Measurements from ENCODE around the gene ST8SIA6.

Gene ST8SIA6

GRCh38 chr10:17475661-17476060, 21.3 kb upstream of the ST8SIA6 start:
- TF ChIP-seq ZNF24 (tag by site-specific recombination; IDR thresholded peaks at IDR 0.05) (no peak), ZNF433 (tag by site-specific recombination; IDR thresholded peaks at IDR 0.05; ENCODE audit: low read depth) (no peak), ZNF548 (tag by site-specific recombination; IDR thresholded peaks at IDR 0.05) (no peak), ELK4 (IDR thresholded peaks at IDR 0.05; ENCODE audit: borderline replicate concordance, low read depth, low read length) (no peak)
- no peaks in the 10 kb centered on the region for H3K36me3 ChIP-seq (ENCODE audit: control insufficient read depth in 2 of 2, insufficient read depth in 1 of 2, low read length in 2 of 2)
- no peak overlapping the region for H3K4me3 ChIP-seq (ENCODE audit: low read depth, low read length)
- no peaks in the 10 kb centered on the region for H3K4me1 ChIP-seq (ENCODE audit: control insufficient read depth, insufficient read depth, low read length)
- POLR2A ChIA-PET = no interaction called here
- CTCF ChIA-PET = interaction anchor here (0.6 to 1.2 kb wide), 5 partner anchors 13 to 344 kb away, joined by 3 to 6 read pairs (median 3); no protein-coding TSS in a partner anchor
- H3K9me3 ChIP-seq (ENCODE audit: control insufficient read depth, insufficient read depth, low read depth, low read length) = no peaks in the 10 kb centered on the region
- no peak overlapping the region for H3K27ac ChIP-seq (ENCODE audit: extremely low read depth, low read depth, low read length)

- no peaks in the 10 kb centered on the region for H3K4me1 ChIP-seq (ENCODE audit: control insufficient read depth, insufficient read depth, low read length)
- TF ChIP-seq SETDB1 (IDR thresholded peaks at IDR 0.05; ENCODE audit: insufficient read length, low read length) = no peak
- TF ChIP-seq ZNF354C (tag by site-specific recombination; IDR thresholded peaks at IDR 0.05; ENCODE audit: borderline replicate concordance, low read depth) = no peak
- peak; percentile 47; the same call in 1 of the 2 replicates for TF ChIP-seq ZBTB17 (tag by site-specific recombination; IDR thresholded peaks at IDR 0.05)
- peak; percentile 31; the same call in 1 of the 2 replicates for TF ChIP-seq GLIS1 (tag by site-specific recombination; IDR thresholded peaks at IDR 0.05)
- TF ChIP-seq KLF7 (tag by site-specific recombination; IDR thresholded peaks at IDR 0.05; ENCODE audit: borderline replicate concordance) = no peak
- no peak for TF ChIP-seq ZNF280C (tag by site-specific recombination; IDR thresholded peaks at IDR 0.05)
- TF ChIP-seq HIC1 (tag by site-specific recombination; IDR thresholded peaks at IDR 0.05) = no peak
- TF ChIP-seq INSM2 (tag by site-specific recombination; IDR thresholded peaks at IDR 0.05) = no peak
- TF ChIP-seq ZNF654 (tag by site-specific recombination; IDR thresholded peaks at IDR 0.05; ENCODE audit: low read depth) = peak; percentile 54
- no peak for TF ChIP-seq SCRT2 (tag by site-specific recombination; IDR thresholded peaks at IDR 0.05)
- no peak for TF ChIP-seq ZNF660 (tag by site-specific recombination; IDR thresholded peaks at IDR 0.05)
- peak; percentile 57; the same call in 1 of the 2 replicates for TF ChIP-seq CTCF (tag by site-specific recombination; IDR thresholded peaks at IDR 0.05)
- no peak for TF ChIP-seq ZNF10 (tag by site-specific recombination; IDR thresholded peaks at IDR 0.05)
- TF ChIP-seq MYNN (tag by site-specific recombination; IDR thresholded peaks at IDR 0.05; ENCODE audit: borderline replicate concordance) = no peak
- no peak for TF ChIP-seq ZNF548 (tag by site-specific recombination; IDR thresholded peaks at IDR 0.05)
- TF ChIP-seq ATF2 (tag by site-specific recombination; IDR thresholded peaks at IDR 0.05; ENCODE audit: low read depth) = no peak
- CTCF ChIA-PET = interaction anchor here (0.6 to 1.2 kb wide), 11 partner anchors 9 to 709 kb away, joined by 3 to 6 read pairs (median 4); no protein-coding TSS in a partner anchor
- no peaks in the 10 kb centered on the region for H3K36me3 ChIP-seq (ENCODE audit: control insufficient read depth in 2 of 2, insufficient read depth in 1 of 2, low read length in 2 of 2)
- POLR2A ChIA-PET = interaction anchor here (0.6 kb wide), 1 partner anchor 186 kb away, joined by 3 read pairs; no protein-coding TSS in a partner anchor
- no peaks in the 10 kb centered on the region for H3K9me3 ChIP-seq (ENCODE audit: control insufficient read depth, insufficient read depth, low read depth, low read length)
- H3K4me3 ChIP-seq (ENCODE audit: low read depth, low read length) = no peak overlapping the region
- no peak overlapping the region for H3K27ac ChIP-seq (ENCODE audit: extremely low read depth, low read depth, low read length)
These were observed 20.4 kb upstream of the ST8SIA6 start for GRCh38 chr10:17474595-17475323.

Data from HEK293 (cell line).